ENCODE measurements around the gene SERPINB8. TPM values are rescaled to one million over a fixed set of nuclear protein-coding genes. Genes with fewer than 3 reads are reported as not detected.

Gene SERPINB8, protein sequence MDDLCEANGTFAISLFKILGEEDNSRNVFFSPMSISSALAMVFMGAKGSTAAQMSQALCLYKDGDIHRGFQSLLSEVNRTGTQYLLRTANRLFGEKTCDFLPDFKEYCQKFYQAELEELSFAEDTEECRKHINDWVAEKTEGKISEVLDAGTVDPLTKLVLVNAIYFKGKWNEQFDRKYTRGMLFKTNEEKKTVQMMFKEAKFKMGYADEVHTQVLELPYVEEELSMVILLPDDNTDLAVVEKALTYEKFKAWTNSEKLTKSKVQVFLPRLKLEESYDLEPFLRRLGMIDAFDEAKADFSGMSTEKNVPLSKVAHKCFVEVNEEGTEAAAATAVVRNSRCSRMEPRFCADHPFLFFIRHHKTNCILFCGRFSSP
- total RNA-seq (2022; extraction: Qiagen RNA extraction; ENCODE audit: low read depth) = 8.8 to 15.1 TPM (median 12.2 TPM) in 5 replicates

GRCh38 chr18:63969942-63970808 is at the start of gene SERPINB8:
Gene SERPINB8, plus strand, starts transcription at chr18:63970081. Its CDS starts 8,228 bp downstream, at chr18:63978309.

DNA sequence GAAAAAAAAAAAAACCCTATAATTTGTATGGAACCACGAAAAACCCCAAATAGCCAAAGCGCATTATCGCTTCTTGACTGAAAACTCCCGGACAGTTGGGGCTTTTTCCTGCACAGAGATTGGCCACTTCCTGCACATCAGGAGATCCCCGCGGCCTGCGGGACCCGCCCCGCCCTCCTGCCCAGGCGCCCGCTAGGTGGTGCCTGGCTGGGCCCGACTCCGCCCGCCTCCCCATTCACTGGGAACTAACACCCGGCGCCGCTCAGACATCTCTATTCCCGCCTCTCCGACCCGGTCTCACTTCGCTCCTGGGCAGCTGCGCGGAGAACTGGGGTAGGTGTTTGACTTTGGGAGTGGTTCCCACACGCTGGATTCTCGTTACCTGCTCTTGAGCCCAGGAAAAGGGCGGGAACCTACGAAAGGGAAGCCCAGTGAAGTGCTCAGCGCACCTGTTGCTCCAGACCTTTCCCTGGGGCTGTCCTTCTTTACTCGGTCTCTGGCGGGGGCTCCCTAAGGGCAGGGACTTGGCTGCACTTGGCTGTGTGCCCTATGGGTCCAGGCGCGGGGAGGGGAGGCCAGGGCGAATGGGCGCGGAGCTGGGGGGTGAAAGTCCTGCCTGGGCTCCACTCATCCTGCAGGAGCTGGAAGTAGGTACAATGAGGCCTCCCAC is 20.7 kb upstream of the SERPINB8 start, which contains the start of gene HMSD:
HMSD (plus strand) TSS at position 234 of the 670 bp plus-strand sequence. CDS start 4,155 bp downstream, outside the sequence.

Other genes starting within 250 kb of the SERPINB8 start
- 1.5 to 2.9 TPM (median 2.9 TPM) in 5 replicates for gene SERPINB7, start 194.7 kb upstream of the SERPINB8 start, total RNA-seq (2022; extraction: Qiagen RNA extraction; ENCODE audit: low read depth)
- gene SERPINB2, start 82.4 kb upstream of the SERPINB8 start, total RNA-seq (2022; extraction: Qiagen RNA extraction; ENCODE audit: low read depth) = 0.05 to 0.08 TPM in 2 of 5 replicates, not detected in the others
- gene SERPINB10, start 62.1 kb upstream of the SERPINB8 start, total RNA-seq (2022; extraction: Qiagen RNA extraction; ENCODE audit: low read depth) = 0.22 TPM in 1 of 5 replicates, not detected in the others
- gene HMSD, start 20.8 kb upstream of the SERPINB8 start, total RNA-seq (2022; extraction: Qiagen RNA extraction; ENCODE audit: low read depth) = 0.23 to 1.9 TPM (median 0.35 TPM) in 4 of 5 replicates, not detected in the other
- not detected in 5 replicates for gene LINC00305, start 179.0 kb downstream of the SERPINB8 start, total RNA-seq (2022; extraction: Qiagen RNA extraction; ENCODE audit: low read depth)